A673 (cell line): ENCODE data around the gene APOBR. TPM values are rescaled to one million over a fixed set of nuclear protein-coding genes. Genes with fewer than 3 reads are reported as not detected.

Experiments used
- BruUV-seq: library from RNA; stranded (reverse); fragments of 400-500 nt; replicated peaks from 2 replicates; lab custom pipeline; 2021; lab: Mats Ljungman, UMichigan
- CTCF ChIA-PET: fragments of 300-600 bp; sonication (Branson Sonifier 250); formaldehyde crosslinking; loops from one replicate; lab custom pipeline; 2022; ENCODE audit warnings: antibody characterized with exemption; lab: Charles Lee
- POLR2A ChIA-PET: fragments of 300-600 bp; sonication (Branson Sonifier 250); formaldehyde crosslinking; loops from one replicate; lab custom pipeline; 2022; ENCODE audit warnings: antibody characterized with exemption; ENCODE audit not compliant: low non-redundant PET; lab: Charles Lee
- DNase-seq: peaks from one replicate; pipeline ENCODE4 v3.0.0-alpha.2; 2015; ENCODE audit warnings: low spot score
- H3K27ac ChIP-seq: fragments of 200-600 bp; sonication (generic); 2 replicates; pipeline ENCODE4 v1.5.1; 2016; ENCODE audit warnings: mixed run types, low read depth, mild to moderate bottlenecking, mixed read lengths, antibody characterized with exemption, low read length; ENCODE audit not compliant: poor library complexity, severe bottlenecking
- H3K27me3 ChIP-seq: fragments of 200-600 bp; sonication (generic); replicated peaks from 2 replicates; pipeline ENCODE4 v1.6.1; 2017; ENCODE audit warnings: mixed run types, low read depth, mild to moderate bottlenecking, mixed read lengths, antibody characterized with exemption, low read length; ENCODE audit not compliant: insufficient read depth, poor library complexity
- H3K36me3 ChIP-seq: fragments of 200-600 bp; sonication (generic); 2 replicates; pipeline ENCODE4 v1.6.1; 2016; ENCODE audit warnings: mixed run types, mild to moderate bottlenecking, mixed read lengths, antibody characterized with exemption, low read length; ENCODE audit not compliant: insufficient read depth, poor library complexity, severe bottlenecking
- H3K4me1 ChIP-seq: fragments of 200-600 bp; sonication (generic); 2 replicates; pipeline ENCODE4 v1.6.1; 2017; ENCODE audit warnings: mixed run types, mild to moderate bottlenecking, mixed read lengths, antibody characterized with exemption, low read length; ENCODE audit not compliant: insufficient read depth, poor library complexity, severe bottlenecking
- H3K4me3 ChIP-seq: fragments of 200-600 bp; sonication (generic); 2 replicates; pipeline ENCODE4 v1.5.1; 2016; ENCODE audit warnings: low read depth, mixed run types, mild to moderate bottlenecking, mixed read lengths, low read length; ENCODE audit not compliant: poor library complexity, severe bottlenecking
- H3K9me3 ChIP-seq: fragments of 200-600 bp; sonication (generic); 2 replicates; pipeline ENCODE4 v1.6.1; 2016; ENCODE audit warnings: mixed run types, low read depth, mild to moderate bottlenecking, mixed read lengths, antibody characterized with exemption, low read length; ENCODE audit not compliant: poor library complexity, severe bottlenecking
- EZH2 ChIP-seq: fragments of 200-600 bp; sonication (generic); IDR thresholded peaks from 2 replicates; pipeline ENCODE4 v1.6.1; 2017; ENCODE audit warnings: borderline replicate concordance, low read depth, mild to moderate bottlenecking, mixed read lengths, antibody characterized with exemption, low read length; ENCODE audit not compliant: poor library complexity, severe bottlenecking
- intact Hi-C: fragments of 100-400 bp; cut with micrococcal nuclease; formaldehyde crosslinking; loops from one replicate; pipeline ENCODE4 v1.10.0; 2022; ENCODE audit not compliant: unreplicated experiment
- total RNA-seq: library from RNA; stranded (reverse); gene quantifications from 2 replicates; pipeline ENCODE4 v1.2.3, GENCODE V29; 2021
- TF ChIP-seq, protein P1 (sequence below): fragments of 300-800, 200-600 bp; sonication (generic); conservative IDR thresholded peaks from 2 replicates; pipeline ENCODE4 v1.5.1; 2017; ENCODE audit warnings: low read depth, mild to moderate bottlenecking, antibody characterized with exemption, low read length, moderate library complexity, mixed read lengths

The APOBR gene
- total RNA-seq, 1 experiment from 2014 or later = not detected

DNA sequence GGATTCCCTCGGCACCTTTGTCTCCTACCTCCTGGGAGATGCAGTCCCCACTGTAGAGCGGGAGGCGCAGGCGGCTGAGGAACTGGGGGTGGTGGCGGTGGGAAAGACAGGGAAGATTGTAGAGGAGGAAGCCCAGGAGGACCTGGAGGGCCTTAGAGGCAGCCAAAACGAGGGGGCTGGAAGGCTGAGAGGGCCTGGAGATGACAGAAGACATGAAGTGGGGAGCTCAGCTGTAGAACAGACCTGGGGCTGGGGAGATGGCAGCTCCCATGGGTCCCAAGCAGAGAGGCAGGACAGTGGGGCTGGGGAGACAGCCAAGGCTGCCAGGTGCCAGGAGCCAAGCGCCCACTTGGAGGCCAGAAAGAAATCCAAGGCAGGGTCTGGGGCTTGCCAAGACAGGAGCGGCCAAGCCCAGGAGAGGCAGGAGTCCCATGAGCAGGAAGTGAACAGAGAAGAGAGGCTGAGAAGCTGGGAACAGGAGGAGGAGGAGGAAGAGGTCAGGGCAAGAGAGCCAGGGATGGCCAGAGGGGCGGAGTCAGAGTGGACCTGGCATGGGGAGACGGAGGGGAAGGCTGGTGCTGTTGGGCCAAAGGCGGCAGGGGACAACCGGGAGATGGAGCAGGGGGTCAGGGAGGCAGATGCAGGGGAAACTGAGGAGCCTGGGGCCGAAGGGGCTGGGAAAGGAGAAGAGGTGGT is 803 bp downstream of the APOBR start:
- no peaks in the 10 kb centered on the region for H3K36me3 ChIP-seq
- H3K9me3 ChIP-seq = no peaks in the 10 kb centered on the region
- POLR2A ChIA-PET = no interaction called here
- H3K27me3 ChIP-seq = no peaks in the 10 kb centered on the region
- H3K4me1 ChIP-seq = no peaks in the 10 kb centered on the region
- H3K4me3 ChIP-seq = no peak overlapping the region
- no peak overlapping the region for H3K27ac ChIP-seq
- DNase-seq = no peak
- intact Hi-C loops = no loop called here
- CTCF ChIA-PET = no interaction called here
- no TSS peak for BruUV-seq
- no peak for TF ChIP-seq EZH2
- TF ChIP-seq, protein P1, sequence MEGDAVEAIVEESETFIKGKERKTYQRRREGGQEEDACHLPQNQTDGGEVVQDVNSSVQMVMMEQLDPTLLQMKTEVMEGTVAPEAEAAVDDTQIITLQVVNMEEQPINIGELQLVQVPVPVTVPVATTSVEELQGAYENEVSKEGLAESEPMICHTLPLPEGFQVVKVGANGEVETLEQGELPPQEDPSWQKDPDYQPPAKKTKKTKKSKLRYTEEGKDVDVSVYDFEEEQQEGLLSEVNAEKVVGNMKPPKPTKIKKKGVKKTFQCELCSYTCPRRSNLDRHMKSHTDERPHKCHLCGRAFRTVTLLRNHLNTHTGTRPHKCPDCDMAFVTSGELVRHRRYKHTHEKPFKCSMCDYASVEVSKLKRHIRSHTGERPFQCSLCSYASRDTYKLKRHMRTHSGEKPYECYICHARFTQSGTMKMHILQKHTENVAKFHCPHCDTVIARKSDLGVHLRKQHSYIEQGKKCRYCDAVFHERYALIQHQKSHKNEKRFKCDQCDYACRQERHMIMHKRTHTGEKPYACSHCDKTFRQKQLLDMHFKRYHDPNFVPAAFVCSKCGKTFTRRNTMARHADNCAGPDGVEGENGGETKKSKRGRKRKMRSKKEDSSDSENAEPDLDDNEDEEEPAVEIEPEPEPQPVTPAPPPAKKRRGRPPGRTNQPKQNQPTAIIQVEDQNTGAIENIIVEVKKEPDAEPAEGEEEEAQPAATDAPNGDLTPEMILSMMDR = no peak

DNA sequence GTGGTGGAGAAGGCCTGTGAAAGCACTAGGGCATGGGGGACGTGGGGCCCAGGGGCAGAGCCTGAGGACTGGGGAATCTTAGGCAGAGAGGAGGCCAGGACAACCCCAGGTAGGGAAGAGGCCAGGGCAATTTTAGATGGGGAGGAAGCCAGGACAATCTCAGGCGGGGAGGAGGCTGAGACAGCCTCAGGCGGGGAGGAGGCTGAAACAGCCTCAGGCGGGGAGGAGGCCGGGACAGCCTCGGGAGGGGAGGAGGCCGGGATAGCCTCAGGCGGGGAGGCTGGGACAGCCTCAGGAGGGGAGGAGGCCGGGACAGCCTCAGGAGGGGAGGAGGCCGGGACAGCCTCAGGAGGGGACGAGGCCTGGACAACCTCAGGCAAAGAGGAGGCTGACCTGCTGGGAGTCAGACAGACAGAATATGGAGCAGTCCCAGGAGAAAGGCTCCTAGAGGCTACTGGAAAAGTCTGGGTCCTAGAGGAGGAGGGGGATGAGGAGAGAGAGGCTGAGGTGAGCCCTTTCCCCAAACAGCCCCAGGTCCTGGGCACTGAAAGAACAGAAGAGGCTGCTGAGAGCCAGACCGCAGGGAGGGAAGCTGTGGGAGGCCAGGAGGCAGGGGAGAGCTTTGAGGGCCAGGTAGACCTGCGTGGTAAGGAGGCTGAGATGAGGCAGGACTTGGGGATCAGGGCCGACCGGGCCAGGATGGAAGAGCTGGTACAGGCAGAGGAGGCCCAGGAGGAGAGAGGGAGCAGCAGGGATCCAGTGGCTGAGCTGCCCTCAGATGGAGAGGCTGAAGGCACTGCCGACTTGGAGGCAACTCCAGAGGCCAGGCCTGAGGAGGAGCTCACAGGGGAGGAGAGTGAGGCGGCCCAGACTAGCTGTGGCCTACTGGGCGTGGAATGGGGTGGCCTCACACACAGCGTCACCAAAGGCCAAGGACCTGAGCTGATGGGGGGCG is 1.6 kb downstream of the APOBR start:
- intact Hi-C loops = loop anchor here (2.0 kb wide), 1 partner anchor 21 kb away; no protein-coding TSS in a partner anchor
- no peaks in the 10 kb centered on the region for H3K4me1 ChIP-seq
- H3K27me3 ChIP-seq = no peaks in the 10 kb centered on the region
- no peaks in the 10 kb centered on the region for H3K9me3 ChIP-seq
- H3K4me3 ChIP-seq = no peak overlapping the region
- ChIA-PET CTCF (no interaction called here), POLR2A (no interaction called here)
- no peak for DNase-seq
- TF ChIP-seq, protein P1 = no peak
- no peak for TF ChIP-seq EZH2
- no peaks in the 10 kb centered on the region for H3K36me3 ChIP-seq
- BruUV-seq = no TSS peak
- no peak overlapping the region for H3K27ac ChIP-seq

DNA sequence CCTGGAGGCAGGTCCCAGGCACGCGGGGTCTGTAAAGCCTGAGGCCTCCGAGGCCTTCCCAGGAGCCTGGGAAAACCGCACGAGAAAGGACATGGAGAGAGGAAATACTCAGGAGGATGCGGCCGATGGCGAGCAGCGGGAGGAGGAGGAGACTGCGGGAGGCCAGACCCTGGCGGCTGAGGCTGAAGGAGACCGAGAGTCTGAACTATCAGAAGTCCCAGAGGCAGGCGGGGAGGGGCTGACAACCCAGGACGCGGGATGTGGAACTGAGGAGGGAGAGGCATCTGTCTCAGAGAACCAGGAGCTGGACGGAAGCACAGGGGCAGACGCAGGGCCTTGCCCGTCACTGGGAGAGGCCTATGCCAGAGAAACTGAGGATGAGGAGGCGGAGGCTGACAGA is 2.4 kb downstream of the APOBR start:
- no peak overlapping the region for H3K4me3 ChIP-seq
- intact Hi-C loops = loop anchor here (2.0 kb wide), 1 partner anchor 20 kb away; no protein-coding TSS in a partner anchor
- H3K27ac ChIP-seq = no peak overlapping the region
- POLR2A ChIA-PET = no interaction called here
- no peak for TF ChIP-seq EZH2
- TF ChIP-seq, protein P1 = no peak
- BruUV-seq = no TSS peak
- no peaks in the 10 kb centered on the region for H3K27me3 ChIP-seq
- no peaks in the 10 kb centered on the region for H3K4me1 ChIP-seq
- no peak for DNase-seq
- CTCF ChIA-PET = no interaction called here
- H3K9me3 ChIP-seq = no peaks in the 10 kb centered on the region
- H3K36me3 ChIP-seq = no peaks in the 10 kb centered on the region
